Epithelial cell of esophagus (primary cell): ENCODE results near the gene SNCAIP.

Experiments
- DNase-seq: peaks from one replicate; pipeline ENCODE4 v3.0.0; 2010; ENCODE audit warnings: low read depth
- H3K4me3 ChIP-seq: 2 replicates; pipeline ENCODE4 v1.5.1; 2011; ENCODE audit warnings: mild to moderate bottlenecking, low read length, control low read depth
- TF ChIP-seq, protein P1 (sequence below): IDR thresholded peaks from 2 replicates; pipeline ENCODE4 v1.5.1; 2011; ENCODE audit warnings: low read depth, mild to moderate bottlenecking, low read length, control low read depth, inconsistent platforms; ENCODE audit not compliant: insufficient read depth; ENCODE audit errors: missing control alignments

Gene SNCAIP

DNA sequence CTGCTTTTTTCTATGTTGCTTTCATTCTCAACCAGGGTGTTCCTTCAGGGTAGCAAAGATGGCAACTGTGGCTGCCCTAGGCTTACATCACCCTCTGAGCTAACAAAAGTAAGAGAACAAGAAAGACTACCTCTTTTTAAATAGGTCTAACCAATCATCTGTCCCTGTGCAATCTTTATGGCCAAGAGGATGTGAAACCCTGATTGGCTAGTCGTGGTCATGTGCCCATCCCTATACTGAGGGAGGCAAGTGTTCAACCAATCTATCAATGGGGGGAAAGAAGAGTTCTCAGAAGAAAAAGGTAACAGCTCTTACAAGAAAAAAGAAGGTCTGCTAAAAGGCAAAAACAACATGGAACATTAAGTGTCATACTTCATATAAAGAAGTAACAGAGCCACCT is 11.7 kb upstream of the SNCAIP start:
- no peak for DNase-seq
- TF ChIP-seq, protein P1, sequence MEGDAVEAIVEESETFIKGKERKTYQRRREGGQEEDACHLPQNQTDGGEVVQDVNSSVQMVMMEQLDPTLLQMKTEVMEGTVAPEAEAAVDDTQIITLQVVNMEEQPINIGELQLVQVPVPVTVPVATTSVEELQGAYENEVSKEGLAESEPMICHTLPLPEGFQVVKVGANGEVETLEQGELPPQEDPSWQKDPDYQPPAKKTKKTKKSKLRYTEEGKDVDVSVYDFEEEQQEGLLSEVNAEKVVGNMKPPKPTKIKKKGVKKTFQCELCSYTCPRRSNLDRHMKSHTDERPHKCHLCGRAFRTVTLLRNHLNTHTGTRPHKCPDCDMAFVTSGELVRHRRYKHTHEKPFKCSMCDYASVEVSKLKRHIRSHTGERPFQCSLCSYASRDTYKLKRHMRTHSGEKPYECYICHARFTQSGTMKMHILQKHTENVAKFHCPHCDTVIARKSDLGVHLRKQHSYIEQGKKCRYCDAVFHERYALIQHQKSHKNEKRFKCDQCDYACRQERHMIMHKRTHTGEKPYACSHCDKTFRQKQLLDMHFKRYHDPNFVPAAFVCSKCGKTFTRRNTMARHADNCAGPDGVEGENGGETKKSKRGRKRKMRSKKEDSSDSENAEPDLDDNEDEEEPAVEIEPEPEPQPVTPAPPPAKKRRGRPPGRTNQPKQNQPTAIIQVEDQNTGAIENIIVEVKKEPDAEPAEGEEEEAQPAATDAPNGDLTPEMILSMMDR = no peak
- H3K4me3 ChIP-seq = no peak overlapping the region

DNA sequence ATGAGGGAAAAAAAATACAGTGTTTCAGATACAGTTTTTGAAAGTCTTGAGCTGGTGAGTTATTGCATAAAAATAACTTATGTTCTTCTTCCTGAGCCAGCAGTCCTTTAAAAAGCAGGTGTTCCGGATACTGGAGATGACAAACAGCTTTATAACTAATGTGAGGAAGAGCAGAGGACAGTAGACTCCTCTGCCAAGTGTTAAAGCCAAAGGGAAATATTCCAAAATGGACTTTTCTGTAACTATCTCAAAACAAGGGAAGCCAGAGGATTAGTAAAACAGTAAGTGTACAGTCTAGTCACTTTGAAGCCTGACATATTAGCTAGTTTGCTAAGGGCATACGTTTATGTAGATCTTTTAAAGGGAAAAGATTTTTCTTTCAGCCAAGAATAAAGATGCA is 11.0 kb upstream of the SNCAIP start:
- DNase-seq = no peak
- no peak overlapping the region for H3K4me3 ChIP-seq
- TF ChIP-seq, protein P1 = no peak

DNA sequence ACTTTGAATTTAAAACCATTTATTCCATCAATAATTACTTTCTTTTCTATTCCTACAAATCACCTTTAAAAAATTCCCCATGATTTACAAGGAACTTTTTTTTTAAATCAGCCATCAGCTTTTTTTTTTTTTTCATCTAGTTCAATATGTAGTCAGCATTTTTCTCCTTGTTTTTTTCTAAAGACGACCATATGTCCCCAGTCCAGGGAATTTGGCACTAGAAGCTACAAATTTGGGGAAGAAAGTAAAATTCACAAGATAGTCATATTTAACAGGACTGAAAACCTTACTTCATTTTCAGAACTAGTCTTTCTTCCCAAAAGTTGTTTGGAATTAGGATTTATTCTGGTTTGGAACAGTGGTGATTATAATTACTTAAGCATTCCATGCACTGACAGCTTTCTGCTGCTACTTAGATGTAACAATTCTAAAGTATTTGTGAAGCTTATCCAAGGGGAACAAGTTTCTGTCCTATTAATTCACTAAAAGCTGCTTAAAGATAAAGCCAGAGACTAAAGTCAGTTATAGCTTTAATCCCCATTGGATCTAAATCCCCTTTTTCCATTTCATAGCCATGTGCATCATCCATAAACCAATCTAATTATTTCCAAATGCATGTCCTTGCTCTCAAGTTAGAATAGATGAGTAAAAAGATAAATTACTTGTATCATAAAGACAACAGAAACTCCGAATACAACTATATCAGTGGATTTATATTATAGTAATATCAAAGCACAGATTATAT is 7.4 kb upstream of the SNCAIP start:
- TF ChIP-seq, protein P1 = no peak
- H3K4me3 ChIP-seq = no peak overlapping the region
- DNase-seq = no peak

DNA sequence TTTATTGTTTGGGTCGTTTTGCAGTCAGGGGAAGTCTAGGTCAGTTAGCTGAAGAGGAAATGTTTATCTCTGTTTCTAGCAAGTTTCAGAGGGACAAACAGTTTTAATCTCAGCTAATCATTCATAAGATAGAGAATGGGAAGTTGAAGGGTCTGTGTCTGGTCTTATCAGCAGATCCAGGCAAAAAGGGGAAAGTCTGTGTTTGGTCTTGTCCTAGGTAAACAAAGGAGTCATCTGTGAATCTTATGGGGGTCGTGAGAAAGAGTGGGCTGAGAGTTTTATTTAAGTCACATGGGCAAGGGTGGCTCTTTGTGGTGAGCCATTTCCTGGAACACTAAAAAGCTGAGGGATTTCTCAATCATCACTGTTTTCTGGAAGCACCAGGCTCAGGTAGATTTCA is 5.6 kb upstream of the SNCAIP start:
- TF ChIP-seq, protein P1 = no peak
- H3K4me3 ChIP-seq = no peak overlapping the region
- DNase-seq = no peak

DNA sequence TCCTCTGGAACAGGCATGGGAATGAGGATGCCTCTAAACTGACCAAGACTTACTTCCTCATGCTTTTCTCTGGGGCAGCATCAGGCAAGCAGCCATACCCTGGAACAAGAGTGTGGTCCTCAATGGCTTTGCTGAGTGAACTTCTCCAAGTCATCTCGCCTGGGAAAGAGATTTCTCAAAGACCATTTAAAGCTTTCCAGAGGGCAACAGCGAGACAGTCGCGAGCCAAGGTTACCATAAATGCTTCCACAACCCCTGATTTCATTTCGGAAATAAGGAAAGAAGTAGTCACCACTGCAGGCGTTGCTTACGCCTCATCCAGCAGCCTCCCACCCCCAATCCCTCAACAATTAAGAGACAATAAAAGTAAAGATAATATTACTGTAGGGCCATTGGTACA is 1.1 kb upstream of the SNCAIP start:
- no peak overlapping the region for H3K4me3 ChIP-seq
- TF ChIP-seq, protein P1 = no peak
- no peak for DNase-seq

DNA sequence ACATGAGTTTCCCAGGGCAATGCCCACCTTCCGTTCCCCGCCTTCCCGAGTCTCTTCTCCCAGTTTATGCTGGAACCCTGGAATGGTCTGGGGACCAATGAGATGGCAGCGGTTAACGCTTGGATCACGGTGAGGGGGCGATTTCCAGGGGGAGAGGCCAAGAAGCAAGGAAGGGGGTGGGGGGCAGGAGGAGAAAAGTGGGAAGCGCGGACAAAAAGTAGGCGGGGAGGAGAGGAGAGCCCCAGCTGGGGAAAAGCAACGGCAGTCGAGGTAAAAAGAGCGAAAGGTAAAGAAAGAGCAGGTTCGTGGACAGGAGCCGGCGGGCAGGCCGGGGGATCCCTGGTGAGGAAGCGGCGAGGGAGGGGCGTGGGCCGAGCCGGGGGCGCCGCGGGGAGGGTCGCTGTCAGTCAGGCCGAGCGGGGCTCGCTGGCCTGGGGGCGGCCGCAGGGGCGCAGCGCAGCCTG is 508 bp upstream of the SNCAIP start:
- TF ChIP-seq, protein P1 = no peak
- no peak overlapping the region for H3K4me3 ChIP-seq
- no peak for DNase-seq

DNA sequence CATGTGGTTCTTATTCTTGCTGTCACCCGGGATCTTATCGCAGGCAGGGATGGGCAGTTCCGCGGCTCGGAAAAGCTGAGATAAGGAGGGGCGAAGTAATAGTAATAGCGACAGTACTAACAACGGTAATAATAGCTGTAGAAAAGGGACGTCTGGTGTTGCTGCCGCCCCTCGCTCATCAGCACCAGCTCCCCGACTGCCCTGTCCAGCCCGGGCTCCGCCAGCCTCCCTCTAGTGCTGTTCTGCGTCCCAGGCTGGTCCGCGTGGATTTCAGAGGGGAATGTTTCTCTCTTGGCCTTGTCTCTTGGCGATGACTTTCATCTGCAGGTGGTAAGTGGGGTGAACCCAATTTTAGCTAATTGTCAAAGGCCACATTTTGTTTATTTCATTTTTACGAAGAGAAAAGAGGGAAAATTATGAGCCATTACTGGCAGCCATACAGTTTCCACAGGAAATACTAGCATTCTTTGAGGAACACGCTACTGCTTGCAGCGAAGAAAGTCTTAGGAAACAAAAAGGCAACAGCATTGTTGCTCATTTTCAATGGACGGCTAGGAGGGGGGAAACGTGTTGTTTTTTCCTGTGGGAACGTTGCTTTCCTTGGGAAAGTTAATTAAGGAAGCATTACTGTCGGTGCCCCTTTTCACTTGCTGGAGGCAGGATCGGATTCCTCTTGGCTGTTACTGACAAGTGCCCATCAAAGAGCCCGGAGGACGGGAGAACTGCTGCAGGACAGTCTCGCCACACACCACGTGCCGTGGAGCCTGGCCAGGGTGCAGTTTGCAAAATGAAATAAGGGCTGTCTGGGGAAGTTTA is 762 bp downstream of the SNCAIP start:
- H3K4me3 ChIP-seq = peak overlapping the region; percentile 28
- peak; percentile 20 for DNase-seq
- TF ChIP-seq, protein P1 = no peak
